Measurements from ENCODE around the gene TRPC4AP. TPM values are rescaled to one million over a fixed set of nuclear protein-coding genes. Genes with fewer than 3 reads are reported as not detected.

TRPC4AP gene
- total and polyA plus RNA-seq, 2 donors: 24.6 to 57.3 TPM

DNA sequence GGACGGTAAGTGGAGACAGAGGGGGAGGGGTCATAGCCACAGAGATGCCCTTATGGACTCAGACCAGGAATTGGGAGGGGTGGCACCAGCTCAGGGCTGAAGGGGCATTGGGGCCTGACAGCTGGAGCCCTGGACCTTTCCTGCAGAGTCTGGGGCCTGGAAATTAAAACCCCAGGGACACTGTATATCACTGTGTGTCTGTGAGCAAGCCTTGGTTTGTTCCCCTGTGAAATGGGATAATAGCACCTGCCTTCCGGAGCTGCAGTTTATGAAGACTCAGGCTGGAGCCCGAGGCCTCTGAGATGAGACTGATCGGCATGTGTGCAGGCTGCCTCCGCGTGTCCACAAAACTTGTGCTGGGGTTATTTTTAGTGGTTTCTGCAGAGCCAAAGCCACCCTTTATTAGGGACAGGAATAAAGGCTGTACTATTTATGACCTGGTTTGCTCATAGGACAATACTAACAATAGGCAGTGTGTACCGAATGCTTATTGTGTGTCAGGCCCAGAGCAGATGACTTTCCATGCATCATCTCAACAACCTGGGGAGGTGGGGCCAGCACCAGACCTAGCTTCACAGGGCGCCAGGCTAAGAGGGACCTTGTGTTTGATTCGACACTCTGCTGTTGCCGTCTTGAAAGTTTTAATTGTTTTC is 114.4 kb downstream of the TRPC4AP start:
- H3K36me3 ChIP-seq (ENCODE audit: control insufficient read depth in 2 of 2, insufficient read depth in 2 of 2, low read length in 1 of 2): no peaks in the 10 kb centered on the region
- DNase-seq (ENCODE audit: low read depth in 6 of 9, low spot score in 9 of 9): no peak
- H3K4me3 ChIP-seq (ENCODE audit: low read length in 2 of 2): no peak overlapping the region
- peaks cover 0 to 21% of the 10 kb centered on the region in 2 donors for H3K4me1 ChIP-seq (ENCODE audit: control insufficient read depth in 2 of 2, insufficient read depth in 2 of 2, low read length in 2 of 2)
- H3K27me3 ChIP-seq (ENCODE audit: control insufficient read depth in 2 of 2, insufficient read depth in 1 of 2, low read length in 1 of 2): peaks cover 0 to 17% of the 10 kb centered on the region in 2 donors
- H3K27ac ChIP-seq (ENCODE audit: low read depth in 1 of 2, low read length in 1 of 2): no peak overlapping the region
- H3K9me3 ChIP-seq (ENCODE audit: control insufficient read depth in 2 of 2, insufficient read depth in 1 of 2, low read length in 1 of 2): no peaks in the 10 kb centered on the region
- 86% methylated on average over 10 of the region's 10 CpGs for WGBS

DNA sequence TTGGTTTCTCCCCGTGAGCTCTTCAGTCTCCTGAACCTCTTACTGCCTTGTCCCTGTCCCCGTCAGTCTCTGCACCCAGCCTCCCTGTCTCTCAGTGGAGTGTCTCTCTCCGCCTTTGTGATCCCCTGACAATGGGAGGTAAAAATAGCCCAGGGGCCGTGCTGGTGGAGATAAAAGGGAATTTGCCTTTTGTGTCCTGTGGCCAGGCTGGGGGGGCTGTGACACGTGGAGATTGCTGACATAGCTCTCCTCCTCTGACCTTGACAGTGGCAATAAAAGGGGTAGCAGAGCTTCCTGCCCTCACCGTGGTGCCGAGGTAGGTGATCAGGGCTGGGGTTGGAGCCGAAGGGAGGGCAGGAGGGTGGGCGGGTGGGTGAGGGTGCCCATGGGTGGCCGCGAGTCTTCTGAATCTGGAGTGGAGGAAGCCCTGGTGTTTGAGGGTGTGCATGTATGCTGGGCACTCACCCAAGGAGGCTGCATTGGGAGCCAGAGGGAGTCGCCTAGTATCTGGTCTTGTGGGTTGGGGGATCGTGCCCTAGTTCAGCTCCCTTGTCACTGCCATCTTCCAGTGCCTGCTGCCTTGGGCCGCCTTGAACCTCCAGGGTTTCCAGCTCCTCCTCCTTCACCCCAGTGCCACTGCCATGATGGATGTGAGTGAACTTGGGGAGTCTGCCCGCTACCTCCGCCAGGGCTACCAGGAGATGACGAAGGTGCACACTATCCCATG is 115.1 kb downstream of the TRPC4AP start:
- WGBS: 70% methylated on average over 17 of the region's 17 CpGs
- peaks cover 0 to 12% of the 10 kb centered on the region in 2 donors for H3K27me3 ChIP-seq (ENCODE audit: control insufficient read depth in 2 of 2, insufficient read depth in 1 of 2, low read length in 1 of 2)
- no peak for DNase-seq (ENCODE audit: low read depth in 6 of 9, low spot score in 9 of 9)
- H3K4me3 ChIP-seq (ENCODE audit: low read length in 2 of 2): no peak overlapping the region
- H3K9me3 ChIP-seq (ENCODE audit: control insufficient read depth in 2 of 2, insufficient read depth in 1 of 2, low read length in 1 of 2): no peaks in the 10 kb centered on the region
- no peak overlapping the region for H3K27ac ChIP-seq (ENCODE audit: low read depth in 1 of 2, low read length in 1 of 2)
- H3K36me3 ChIP-seq (ENCODE audit: control insufficient read depth in 2 of 2, insufficient read depth in 2 of 2, low read length in 1 of 2): no peaks in the 10 kb centered on the region
- H3K4me1 ChIP-seq (ENCODE audit: control insufficient read depth in 2 of 2, insufficient read depth in 2 of 2, low read length in 2 of 2): peaks cover 0 to 21% of the 10 kb centered on the region in 2 donors

DNA sequence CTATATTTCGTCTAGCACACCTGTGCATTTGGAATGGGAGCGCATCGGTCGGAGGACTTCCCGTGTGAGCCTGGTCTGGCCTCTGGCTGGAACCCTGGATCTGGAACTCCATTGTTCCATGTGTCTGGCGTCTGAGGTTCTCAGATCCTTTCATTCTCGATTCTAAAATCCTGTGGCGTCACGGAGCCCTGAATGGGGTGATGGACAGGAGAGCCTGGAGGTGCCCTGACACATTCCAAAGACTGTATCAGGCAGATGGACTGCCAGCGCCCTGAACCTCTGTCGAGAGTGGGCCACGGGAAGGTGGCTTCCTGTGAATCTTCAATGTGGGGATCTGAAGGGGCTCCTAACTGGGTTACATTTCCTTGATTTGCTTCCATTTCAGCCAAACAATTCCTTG is 116.3 kb downstream of the TRPC4AP start:
- H3K27ac ChIP-seq (ENCODE audit: low read depth in 1 of 2, low read length in 1 of 2): no peak overlapping the region
- no peak overlapping the region for H3K4me3 ChIP-seq (ENCODE audit: low read length in 2 of 2)
- no peaks in the 10 kb centered on the region for H3K36me3 ChIP-seq (ENCODE audit: control insufficient read depth in 2 of 2, insufficient read depth in 2 of 2, low read length in 1 of 2)
- peaks cover 0 to 21% of the 10 kb centered on the region in 2 donors for H3K4me1 ChIP-seq (ENCODE audit: control insufficient read depth in 2 of 2, insufficient read depth in 2 of 2, low read length in 2 of 2)
- WGBS: 89% methylated on average over 12 of the region's 12 CpGs
- no peak for DNase-seq (ENCODE audit: low read depth in 6 of 9, low spot score in 9 of 9)
- peaks cover 0 to 7% of the 10 kb centered on the region in 2 donors for H3K27me3 ChIP-seq (ENCODE audit: control insufficient read depth in 2 of 2, insufficient read depth in 1 of 2, low read length in 1 of 2)
- H3K9me3 ChIP-seq (ENCODE audit: control insufficient read depth in 2 of 2, insufficient read depth in 1 of 2, low read length in 1 of 2): no peaks in the 10 kb centered on the region

DNA sequence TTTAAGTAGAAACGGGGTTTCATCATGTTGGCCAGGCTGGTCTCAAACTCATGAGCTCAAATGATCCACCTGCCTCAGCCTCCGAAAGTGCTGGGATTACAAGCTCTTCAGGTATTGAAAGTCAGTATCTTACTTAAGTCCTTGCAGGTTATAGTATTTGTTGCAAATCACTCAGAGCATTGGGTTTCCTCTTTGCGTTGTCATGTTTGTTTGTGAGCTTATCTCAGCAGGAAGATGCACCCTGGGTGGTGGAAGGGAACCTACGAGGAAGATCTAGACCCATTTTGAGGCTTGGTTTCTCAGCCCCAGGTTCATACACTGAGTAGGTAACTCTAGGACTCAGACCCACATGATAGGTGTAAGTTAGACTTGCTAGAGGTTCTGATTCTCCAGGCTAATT is 118.4 kb downstream of the TRPC4AP start:
- no peak for DNase-seq (ENCODE audit: low read depth in 6 of 9, low spot score in 9 of 9)
- Histone ChIP-seq H3K4me1 (ENCODE audit: control insufficient read depth in 2 of 2, insufficient read depth in 2 of 2, low read length in 2 of 2) (peaks cover 0 to 21% of the 10 kb centered on the region in 2 donors), H3K27ac (ENCODE audit: low read depth in 1 of 2, low read length in 1 of 2) (no peak overlapping the region), H3K36me3 (ENCODE audit: control insufficient read depth in 2 of 2, insufficient read depth in 2 of 2, low read length in 1 of 2) (no peaks in the 10 kb centered on the region), H3K4me3 (ENCODE audit: low read length in 2 of 2) (no peak overlapping the region), H3K27me3 (ENCODE audit: control insufficient read depth in 2 of 2, insufficient read depth in 1 of 2, low read length in 1 of 2) (peaks cover 0 to 5% of the 10 kb centered on the region in 2 donors), H3K9me3 (ENCODE audit: control insufficient read depth in 2 of 2, insufficient read depth in 1 of 2, low read length in 1 of 2) (no peaks in the 10 kb centered on the region)
- WGBS: 88% methylated on average over 4 of the region's 4 CpGs

DNA sequence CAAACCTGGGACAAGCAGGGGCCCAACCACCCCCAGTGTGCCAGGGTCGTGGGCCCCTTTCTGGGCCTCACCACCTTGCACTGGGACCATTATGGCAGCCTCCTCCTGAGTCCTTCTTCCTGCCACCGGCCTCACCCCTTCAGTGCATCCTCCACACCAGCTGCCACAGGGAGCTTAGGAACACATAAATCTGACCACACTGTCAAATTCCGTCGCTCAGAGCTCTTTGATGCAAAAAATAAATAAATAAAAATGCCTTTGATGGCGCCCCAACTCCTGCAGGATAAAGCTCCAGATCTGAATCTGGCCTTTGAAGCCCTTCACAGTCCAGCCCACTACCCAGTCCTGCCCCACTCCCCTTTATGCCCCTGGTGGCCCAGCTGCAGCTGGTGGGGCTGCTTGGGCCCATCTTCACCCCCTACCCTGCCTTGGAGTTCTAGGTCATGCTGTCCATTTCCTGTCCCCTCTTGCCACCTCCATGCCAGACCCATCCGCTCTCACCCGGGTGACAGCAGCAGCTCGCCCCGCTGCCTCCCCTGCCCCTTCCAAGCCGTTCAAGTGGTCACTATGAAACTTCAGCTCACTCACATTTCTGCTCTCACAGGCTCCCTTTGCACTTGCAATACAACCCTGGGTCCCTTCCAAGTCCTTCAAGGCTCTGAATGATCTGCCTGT is 120.9 kb downstream of the TRPC4AP start:
- 93% methylated on average over 10 of the region's 10 CpGs for WGBS
- no peak for DNase-seq (ENCODE audit: low read depth in 6 of 9, low spot score in 9 of 9)
- peaks cover 0 to 14% of the 10 kb centered on the region in 2 donors for H3K4me1 ChIP-seq (ENCODE audit: control insufficient read depth in 2 of 2, insufficient read depth in 2 of 2, low read length in 2 of 2)
- no peak overlapping the region for H3K27ac ChIP-seq (ENCODE audit: low read depth in 1 of 2, low read length in 1 of 2)
- H3K36me3 ChIP-seq (ENCODE audit: control insufficient read depth in 2 of 2, insufficient read depth in 2 of 2, low read length in 1 of 2): no peaks in the 10 kb centered on the region
- no peak overlapping the region for H3K4me3 ChIP-seq (ENCODE audit: low read length in 2 of 2)
- no peaks in the 10 kb centered on the region for H3K27me3 ChIP-seq (ENCODE audit: control insufficient read depth in 2 of 2, insufficient read depth in 1 of 2, low read length in 1 of 2)
- no peaks in the 10 kb centered on the region for H3K9me3 ChIP-seq (ENCODE audit: control insufficient read depth in 2 of 2, insufficient read depth in 1 of 2, low read length in 1 of 2)

DNA sequence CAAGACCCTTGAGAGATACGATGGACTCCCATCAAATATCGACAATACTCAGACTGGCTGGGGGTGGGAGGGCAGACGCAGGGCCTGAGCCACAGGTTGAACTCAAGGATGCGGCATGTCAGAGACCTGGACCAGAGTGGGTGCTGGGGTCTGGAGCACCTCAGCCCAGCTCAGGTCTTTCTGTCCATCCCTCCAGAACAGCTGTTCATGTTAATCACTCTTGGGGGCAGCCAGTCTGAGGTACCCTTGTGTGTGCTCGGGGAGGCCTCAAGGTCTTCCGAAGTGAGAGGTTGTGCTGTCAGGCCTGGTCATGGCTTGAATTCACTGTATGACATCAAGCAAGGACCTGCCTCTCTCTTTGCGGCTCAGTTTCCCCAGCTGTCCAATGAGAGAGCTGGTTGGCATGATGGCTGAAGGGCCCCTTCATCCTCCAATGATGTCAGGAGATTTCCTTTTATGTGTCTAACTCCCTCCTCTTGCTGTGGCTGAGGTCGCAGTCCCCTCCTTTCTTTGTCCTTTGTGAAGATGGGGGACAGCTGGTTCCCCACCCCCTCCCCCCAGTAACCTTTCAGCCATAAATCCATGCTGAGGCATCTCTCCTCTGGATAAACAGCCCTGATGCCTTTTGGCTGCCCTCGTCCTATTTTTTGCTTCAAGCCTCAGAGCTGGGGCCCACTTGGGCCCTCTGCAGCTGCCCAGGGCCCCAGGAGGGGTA is 121.6 kb downstream of the TRPC4AP start:
- H3K27me3 ChIP-seq (ENCODE audit: control insufficient read depth in 2 of 2, insufficient read depth in 1 of 2, low read length in 1 of 2): no peaks in the 10 kb centered on the region
- no peak overlapping the region for H3K4me3 ChIP-seq (ENCODE audit: low read length in 2 of 2)
- H3K36me3 ChIP-seq (ENCODE audit: control insufficient read depth in 2 of 2, insufficient read depth in 2 of 2, low read length in 1 of 2): no peaks in the 10 kb centered on the region
- H3K9me3 ChIP-seq (ENCODE audit: control insufficient read depth in 2 of 2, insufficient read depth in 1 of 2, low read length in 1 of 2): no peaks in the 10 kb centered on the region
- 99% methylated on average over 9 of the region's 9 CpGs for WGBS
- no peak overlapping the region for H3K27ac ChIP-seq (ENCODE audit: low read depth in 1 of 2, low read length in 1 of 2)
- DNase-seq (ENCODE audit: low read depth in 6 of 9, low spot score in 9 of 9): no peak
- H3K4me1 ChIP-seq (ENCODE audit: control insufficient read depth in 2 of 2, insufficient read depth in 2 of 2, low read length in 2 of 2): peaks cover 0 to 7% of the 10 kb centered on the region in 2 donors

DNA sequence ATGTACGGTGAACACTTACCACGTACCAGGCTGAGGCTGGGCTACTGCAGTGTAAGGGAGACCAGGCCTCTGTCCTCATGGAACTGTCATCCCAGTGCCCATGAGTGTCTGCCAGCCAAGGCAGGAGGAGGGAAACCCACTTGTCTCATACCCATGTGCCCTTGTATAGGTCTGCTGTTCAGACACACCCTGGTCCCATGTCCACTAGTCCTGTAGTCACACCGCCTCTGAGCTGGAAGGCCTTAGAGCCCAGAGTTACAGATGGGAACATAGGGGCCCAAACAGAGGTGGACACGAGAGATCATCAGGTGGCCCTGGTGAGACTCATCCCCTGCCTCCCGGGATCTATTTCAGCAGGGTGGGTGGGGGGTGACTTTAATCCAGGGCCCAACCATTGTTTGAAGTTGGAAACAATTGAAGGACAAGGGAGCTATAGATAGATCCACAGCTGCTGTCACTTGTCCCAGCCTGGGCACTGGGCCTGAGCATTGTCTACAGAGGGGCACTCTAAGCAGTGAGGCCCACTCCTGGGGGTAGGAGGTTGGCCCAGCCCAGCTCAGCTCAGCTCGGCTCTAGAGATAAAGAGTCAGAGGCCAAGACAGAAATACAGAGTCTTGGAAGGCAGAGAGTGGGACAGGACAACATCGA is 122.3 kb downstream of the TRPC4AP start:
- H3K36me3 ChIP-seq (ENCODE audit: control insufficient read depth in 2 of 2, insufficient read depth in 2 of 2, low read length in 1 of 2): no peaks in the 10 kb centered on the region
- no peaks in the 10 kb centered on the region for H3K27me3 ChIP-seq (ENCODE audit: control insufficient read depth in 2 of 2, insufficient read depth in 1 of 2, low read length in 1 of 2)
- 97% methylated on average over 7 of the region's 7 CpGs for WGBS
- no peak overlapping the region for H3K4me3 ChIP-seq (ENCODE audit: low read length in 2 of 2)
- DNase-seq (ENCODE audit: low read depth in 6 of 9, low spot score in 9 of 9): no peak
- H3K4me1 ChIP-seq (ENCODE audit: control insufficient read depth in 2 of 2, insufficient read depth in 2 of 2, low read length in 2 of 2): peaks cover 0 to under 1% of the 10 kb centered on the region in 2 donors
- H3K27ac ChIP-seq (ENCODE audit: low read depth in 1 of 2, low read length in 1 of 2): no peak overlapping the region
- no peaks in the 10 kb centered on the region for H3K9me3 ChIP-seq (ENCODE audit: control insufficient read depth in 2 of 2, insufficient read depth in 1 of 2, low read length in 1 of 2)

DNA sequence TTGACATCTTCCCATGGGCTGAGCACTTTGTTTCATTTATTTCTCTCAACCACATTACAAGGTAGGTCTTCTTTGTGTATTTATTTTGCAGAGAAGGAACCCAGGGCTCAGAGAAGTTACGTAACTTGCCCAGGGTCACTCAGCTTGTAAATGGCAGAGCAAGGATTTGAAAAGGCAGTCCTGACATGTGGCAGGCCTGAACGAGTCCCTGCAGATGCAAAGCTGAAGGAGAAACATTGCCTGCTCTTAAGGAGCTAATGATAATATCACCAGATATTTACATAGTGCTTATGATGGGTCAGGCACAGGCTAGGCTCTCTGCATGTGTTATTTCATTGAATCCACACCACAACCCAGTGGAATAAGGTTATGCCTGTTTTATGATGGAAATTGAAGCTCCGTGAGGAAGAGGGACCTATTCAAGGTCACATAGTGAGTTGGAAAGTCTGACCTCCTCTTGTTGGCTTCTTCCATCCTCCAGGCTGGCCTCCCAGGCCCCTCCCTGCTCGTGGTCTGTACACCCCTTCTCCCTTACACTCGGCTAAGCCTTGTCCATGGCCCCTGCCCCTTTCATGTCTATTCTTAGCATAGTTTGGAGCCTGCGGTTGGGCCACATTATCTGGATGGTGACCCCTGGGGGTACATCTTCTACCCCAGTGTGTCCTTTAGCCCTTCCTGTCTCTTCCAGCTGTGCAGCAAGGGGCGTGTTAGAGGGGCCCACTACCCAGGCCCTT is 124.4 kb downstream of the TRPC4AP start:
- 95% methylated on average over 7 of the region's 7 CpGs for WGBS
- Histone ChIP-seq H3K4me1 (ENCODE audit: control insufficient read depth in 2 of 2, insufficient read depth in 2 of 2, low read length in 2 of 2) (no peaks in the 10 kb centered on the region), H3K27ac (ENCODE audit: low read depth in 1 of 2, low read length in 1 of 2) (no peak overlapping the region), H3K9me3 (ENCODE audit: control insufficient read depth in 2 of 2, insufficient read depth in 1 of 2, low read length in 1 of 2) (no peaks in the 10 kb centered on the region), H3K27me3 (ENCODE audit: control insufficient read depth in 2 of 2, insufficient read depth in 1 of 2, low read length in 1 of 2) (no peaks in the 10 kb centered on the region), H3K36me3 (ENCODE audit: control insufficient read depth in 2 of 2, insufficient read depth in 2 of 2, low read length in 1 of 2) (no peaks in the 10 kb centered on the region), H3K4me3 (ENCODE audit: low read length in 2 of 2) (no peak overlapping the region)
- no peak for DNase-seq (ENCODE audit: low read depth in 6 of 9, low spot score in 9 of 9)

Measured in thymus (tissue), 11 donors.